MM.1S (cell line): ENCODE data around the gene EIF1AX.
"Not testable (repeated sequence)": the region's sequence is repeated elsewhere in the genome, so short reads cannot be mapped to it uniquely, and the experiment has no call there.

ENCODE experiments used
- DNase-seq: peaks from one replicate; pipeline ENCODE4 v3.0.0-alpha.2; 2015
- H2AFZ ChIP-seq: fragments of 300-600 bp; sonication (generic); 2 replicates; pipeline ENCODE4 v1.6.0; 2016; ENCODE audit warnings: antibody characterized with exemption, low read length
- H3F3A ChIP-seq: fragments of 300-600 bp; sonication (generic); 2 replicates; pipeline ENCODE4 v1.6.1; 2016; ENCODE audit warnings: mild to moderate bottlenecking, antibody characterized with exemption, low read length, moderate library complexity, mixed read lengths; ENCODE audit not compliant: insufficient read depth
- H3K27ac ChIP-seq: fragments of 300-600 bp; sonication (generic); 2 replicates; pipeline ENCODE4 v1.5.1; 2016; ENCODE audit warnings: mild to moderate bottlenecking, low read length
- H3K27me3 ChIP-seq: fragments of 300-600 bp; sonication (generic); replicated peaks from 2 replicates; pipeline ENCODE4 v1.6.0; 2016; ENCODE audit warnings: low read length; ENCODE audit not compliant: insufficient read depth
- H3K36me3 ChIP-seq: fragments of 300-600 bp; sonication (generic); replicated peaks from 2 replicates; pipeline ENCODE4 v1.6.1; 2016; ENCODE audit warnings: mild to moderate bottlenecking, low read length, mixed read lengths; ENCODE audit not compliant: insufficient read depth
- H3K4me1 ChIP-seq: fragments of 300-600 bp; sonication (generic); 2 replicates; pipeline ENCODE4 v1.6.1; 2016; ENCODE audit warnings: low read length, mixed read lengths
- H3K4me2 ChIP-seq: fragments of 300-600 bp; sonication (generic); 2 replicates; pipeline ENCODE4 v1.6.0; 2016; ENCODE audit warnings: low read depth, low read length
- H3K4me3 ChIP-seq: fragments of 300-600 bp; sonication (generic); 2 replicates; pipeline ENCODE4 v1.5.1; 2016; ENCODE audit warnings: low read length, mixed read lengths
- H3K79me2 ChIP-seq: fragments of 300-600 bp; sonication (generic); 2 replicates; pipeline ENCODE4 v1.6.1; 2016; ENCODE audit warnings: mixed run types, low read length, mixed read lengths
- H3K9ac ChIP-seq: fragments of 300-600 bp; sonication (generic); 2 replicates; pipeline ENCODE4 v1.6.1; 2016; ENCODE audit warnings: low read length, mixed read lengths
- H3K9me2 ChIP-seq: fragments of 300-600 bp; sonication (generic); replicated peaks from 2 replicates; pipeline ENCODE4 v1.6.1; 2016; ENCODE audit warnings: mild to moderate bottlenecking, low read length, mixed read lengths; ENCODE audit not compliant: insufficient read depth
- H3K9me3 ChIP-seq: fragments of 300-600 bp; sonication (generic); replicated peaks from 2 replicates; pipeline ENCODE4 v1.6.1; 2016; ENCODE audit warnings: mild to moderate bottlenecking, low read length, mixed read lengths; ENCODE audit not compliant: insufficient read depth
- H4K20me1 ChIP-seq: fragments of 300-600 bp; sonication (generic); 2 replicates; pipeline ENCODE4 v1.6.1; 2016; ENCODE audit warnings: mild to moderate bottlenecking, low read length, moderate library complexity, mixed read lengths; ENCODE audit not compliant: insufficient read depth
- EZH2 ChIP-seq: fragments of 300-600 bp; sonication (generic); optimal IDR thresholded peaks from 2 replicates; pipeline ENCODE3; 2017; ENCODE audit warnings: low read depth, mild to moderate bottlenecking, antibody characterized with exemption, low read length, mixed read lengths
- EZH2phosphoT487 ChIP-seq: fragments of 300-600 bp; sonication (generic); IDR thresholded peaks from 2 replicates; pipeline ENCODE4 v1.6.1; 2018; ENCODE audit warnings: antibody characterized with exemption, low read length
- TF ChIP-seq, protein P1 (sequence below): fragments of 300-600 bp; sonication (generic); IDR thresholded peaks from 2 replicates; pipeline ENCODE4 v1.5.1; 2016; ENCODE audit warnings: antibody characterized with exemption, low read length, mixed read lengths

EIF1AX gene

DNA sequence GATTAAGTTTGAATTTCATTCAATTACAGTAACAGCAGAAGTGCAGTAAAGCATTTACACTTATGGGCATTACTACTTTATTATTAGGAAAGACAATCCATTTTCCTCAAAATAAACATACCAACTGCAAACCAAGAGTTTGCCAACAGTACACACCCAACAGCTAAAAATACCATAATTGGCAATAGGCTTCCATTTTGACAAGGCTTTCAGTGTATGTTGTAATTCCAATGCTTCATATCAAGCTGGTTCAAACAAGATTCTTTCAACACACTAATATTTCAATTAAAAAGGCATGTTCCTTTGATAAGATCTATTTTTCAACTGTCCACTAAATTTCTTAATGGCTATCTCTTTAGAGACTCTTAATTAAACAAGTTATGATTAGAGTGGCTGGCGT, 12.1 kb downstream of the EIF1AX start:
- no peaks in the 10 kb centered on the region for H4K20me1 ChIP-seq
- no peaks in the 10 kb centered on the region for H3K9me2 ChIP-seq
- no peak overlapping the region for H2AFZ ChIP-seq
- no peaks in the 10 kb centered on the region for H3K9me3 ChIP-seq
- DNase-seq = no peak
- no peak overlapping the region for H3K4me2 ChIP-seq
- H3K4me3 ChIP-seq = no peak overlapping the region
- H3K4me1 ChIP-seq = no peaks in the 10 kb centered on the region
- no peak overlapping the region for H3K27ac ChIP-seq
- H3K27me3 ChIP-seq = no peaks in the 10 kb centered on the region
- H3F3A ChIP-seq = no peaks in the 10 kb centered on the region
- TF ChIP-seq EZH2 (no peak), EZH2phosphoT487 (no peak)
- TF ChIP-seq, protein P1, sequence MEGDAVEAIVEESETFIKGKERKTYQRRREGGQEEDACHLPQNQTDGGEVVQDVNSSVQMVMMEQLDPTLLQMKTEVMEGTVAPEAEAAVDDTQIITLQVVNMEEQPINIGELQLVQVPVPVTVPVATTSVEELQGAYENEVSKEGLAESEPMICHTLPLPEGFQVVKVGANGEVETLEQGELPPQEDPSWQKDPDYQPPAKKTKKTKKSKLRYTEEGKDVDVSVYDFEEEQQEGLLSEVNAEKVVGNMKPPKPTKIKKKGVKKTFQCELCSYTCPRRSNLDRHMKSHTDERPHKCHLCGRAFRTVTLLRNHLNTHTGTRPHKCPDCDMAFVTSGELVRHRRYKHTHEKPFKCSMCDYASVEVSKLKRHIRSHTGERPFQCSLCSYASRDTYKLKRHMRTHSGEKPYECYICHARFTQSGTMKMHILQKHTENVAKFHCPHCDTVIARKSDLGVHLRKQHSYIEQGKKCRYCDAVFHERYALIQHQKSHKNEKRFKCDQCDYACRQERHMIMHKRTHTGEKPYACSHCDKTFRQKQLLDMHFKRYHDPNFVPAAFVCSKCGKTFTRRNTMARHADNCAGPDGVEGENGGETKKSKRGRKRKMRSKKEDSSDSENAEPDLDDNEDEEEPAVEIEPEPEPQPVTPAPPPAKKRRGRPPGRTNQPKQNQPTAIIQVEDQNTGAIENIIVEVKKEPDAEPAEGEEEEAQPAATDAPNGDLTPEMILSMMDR = no peak
- H3K79me2 ChIP-seq = peaks cover 17% of the 10 kb centered on the region
- no peak overlapping the region for H3K9ac ChIP-seq
- H3K36me3 ChIP-seq = no peaks in the 10 kb centered on the region

DNA sequence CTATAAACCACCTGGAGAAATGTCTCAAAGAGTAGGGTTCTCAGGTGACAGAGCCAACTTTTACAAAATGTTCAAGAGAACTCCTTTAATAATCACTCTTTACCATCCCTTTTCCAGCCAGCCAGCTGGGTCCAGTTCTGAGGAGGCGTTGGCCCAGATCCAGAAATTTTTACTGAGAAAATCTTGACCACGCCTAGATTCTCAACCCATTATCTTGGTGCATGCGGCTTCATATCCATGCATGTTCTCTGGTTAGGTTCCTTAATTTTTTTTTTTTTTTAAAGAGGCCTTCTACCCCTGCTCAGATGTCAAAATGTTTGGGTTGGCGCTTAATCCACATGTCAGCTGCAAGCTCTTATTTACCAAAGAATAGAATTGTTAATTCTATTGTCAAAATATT, 13.0 kb downstream of the EIF1AX start:
- Histone ChIP-seq H3K79me2 (peaks cover 12% of the 10 kb centered on the region; the same call in 1 of the 2 replicates), H3K27me3 (no peaks in the 10 kb centered on the region), H3K4me2 (no peak overlapping the region), H3K9me3 (no peaks in the 10 kb centered on the region), H3K36me3 (no peaks in the 10 kb centered on the region), H3K9me2 (no peaks in the 10 kb centered on the region), H3K4me1 (no peaks in the 10 kb centered on the region), H4K20me1 (no peaks in the 10 kb centered on the region), H3F3A (no peaks in the 10 kb centered on the region), H3K9ac (no peak overlapping the region), H3K27ac (no peak overlapping the region), H2AFZ (no peak overlapping the region), H3K4me3 (no peak overlapping the region)
- no peak for DNase-seq
- TF ChIP-seq, protein P1 = no peak
- TF ChIP-seq EZH2phosphoT487 (no peak), EZH2 (no peak)

- H4K20me1 ChIP-seq, H3K4me3 ChIP-seq, H3K9me3 ChIP-seq, H3K9ac ChIP-seq, H3K27ac ChIP-seq, H3K4me1 ChIP-seq, H3K36me3 ChIP-seq, H3K27me3 ChIP-seq, H2AFZ ChIP-seq, H3F3A ChIP-seq, H3K79me2 ChIP-seq, DNase-seq, H3K9me2 ChIP-seq, H3K4me2 ChIP-seq: not testable (repeated sequence)
These were observed 14.2 kb downstream of the EIF1AX start for GRCh38 chrX:20127440-20127839.

GRCh38 chrX:20126833-20127232, 14.8 kb downstream of the EIF1AX start:
- H3K4me3 ChIP-seq, H3K27me3 ChIP-seq, H3K9me3 ChIP-seq, H3K27ac ChIP-seq, H3K4me2 ChIP-seq, H3K4me1 ChIP-seq, H4K20me1 ChIP-seq, H3K9ac ChIP-seq, H3K79me2 ChIP-seq, H3F3A ChIP-seq, DNase-seq, H2AFZ ChIP-seq, H3K9me2 ChIP-seq, H3K36me3 ChIP-seq: not testable (repeated sequence)
